GM18868 (cell line): ENCODE data around the gene CD300A.

ENCODE experiments used
- ATAC-seq: cut with Tn5 transposase; IDR thresholded peaks from one replicate; pipeline ENCODE4 v1.9.1; 2021; ENCODE audit warnings: mild to moderate bottlenecking, moderate library complexity; ENCODE audit not compliant: unreplicated experiment

Gene CD300A

GRCh38 chr17:74439691-74440567 is 26.5 kb upstream of the CD300A start:
- ATAC-seq, result no peak

- no peak for ATAC-seq
Measured at GRCh38 chr17:74441537-74441936, 24.9 kb upstream of the CD300A start.

- no peak for ATAC-seq
Measured at GRCh38 chr17:74442291-74442669, 24.2 kb upstream of the CD300A start.

- ATAC-seq, result no peak
Measured at GRCh38 chr17:74442670-74443515, 23.5 kb upstream of the CD300A start.

GRCh38 chr17:74443516-74444296 is 22.7 kb upstream of the CD300A start:
- no peak for ATAC-seq

- ATAC-seq, result no peak
Measured at GRCh38 chr17:74444406-74444805, 22.0 kb upstream of the CD300A start.

GRCh38 chr17:74445158-74445557 is 21.3 kb upstream of the CD300A start:
- ATAC-seq, result no peak

GRCh38 chr17:74446551-74447500 is 19.6 kb upstream of the CD300A start:
- ATAC-seq, result peak; percentile 71

- no peak for ATAC-seq
Measured at GRCh38 chr17:74447628-74448159, 18.7 kb upstream of the CD300A start.

GRCh38 chr17:74448756-74449155 is 17.7 kb upstream of the CD300A start:
- ATAC-seq, result no peak

- ATAC-seq, result no peak
Measured at GRCh38 chr17:74449306-74449705, 17.1 kb upstream of the CD300A start.

- no peak for ATAC-seq
Measured at GRCh38 chr17:74449773-74450172, 16.7 kb upstream of the CD300A start.

- ATAC-seq, result no peak
Measured at GRCh38 chr17:74450231-74450630, 16.2 kb upstream of the CD300A start.

- no peak for ATAC-seq
Measured at GRCh38 chr17:74450925-74451403, 15.5 kb upstream of the CD300A start.

- no peak for ATAC-seq
Measured at GRCh38 chr17:74451557-74451956, 14.9 kb upstream of the CD300A start.

GRCh38 chr17:74452033-74452840 is 14.2 kb upstream of the CD300A start:
- no peak for ATAC-seq

GRCh38 chr17:74452841-74453661 is 13.4 kb upstream of the CD300A start:
- no peak for ATAC-seq

GRCh38 chr17:74453665-74454196 is 12.7 kb upstream of the CD300A start:
- peak; percentile 93 for ATAC-seq
